Measurements from ENCODE around the gene PACRG. TPM values are rescaled to one million over a fixed set of nuclear protein-coding genes. Genes with fewer than 3 reads are reported as not detected.

PACRG gene
- total RNA-seq, 1 experiment from 2014 or later: 0.26 TPM

DNA sequence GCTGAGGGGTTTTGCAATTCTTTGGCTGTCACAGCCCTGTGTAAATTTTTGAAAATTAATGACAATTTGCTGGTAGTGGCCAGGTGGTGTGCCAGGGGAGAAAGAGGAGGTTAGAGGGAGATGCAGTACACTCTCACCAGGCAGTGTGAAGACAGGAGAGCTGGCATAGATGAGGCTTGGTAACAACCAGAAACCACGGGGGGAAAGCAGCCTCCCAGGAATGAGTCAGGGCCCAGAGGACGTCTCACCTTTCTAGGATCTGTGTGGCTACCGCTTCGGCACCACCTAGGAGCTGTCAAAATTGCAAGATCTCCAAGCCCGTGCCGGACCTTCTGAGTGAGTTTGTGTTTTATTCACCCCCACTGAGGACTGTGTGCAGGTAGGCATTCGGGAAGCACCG, 171.4 kb downstream of the PACRG start:
- no peaks in the 10 kb centered on the region for H3K9me3 Mint-ChIP-seq
- no peak overlapping the region for H2BK20ac ChIP-seq (ENCODE audit: low read depth, low read length, poor library complexity, severe bottlenecking)
- H2AK5ac ChIP-seq (ENCODE audit: insufficient read length, low read length): no peak overlapping the region
- no peaks in the 10 kb centered on the region for H3K23me2 ChIP-seq (ENCODE audit: insufficient read length, low read depth, low read length, poor library complexity, severe bottlenecking)
- no peak overlapping the region for H3K56ac ChIP-seq (ENCODE audit: insufficient read length, low read depth, low read length)
- H3T11ph ChIP-seq (ENCODE audit: low read length): no peak overlapping the region
- H3K79me2 ChIP-seq (ENCODE audit: insufficient read depth, low read length): no peaks in the 10 kb centered on the region
- no peaks in the 10 kb centered on the region for H3K79me1 ChIP-seq (ENCODE audit: insufficient read depth, low read depth, low read length, poor library complexity, severe bottlenecking)
- no peak overlapping the region for H4K91ac ChIP-seq (ENCODE audit: insufficient read length, low read depth, low read length)
- no peaks in the 10 kb centered on the region for H3K4me1 ChIP-seq (ENCODE audit: insufficient read depth, low read length)
- H2BK12ac ChIP-seq (ENCODE audit: insufficient read length, low read depth, low read length): no peak overlapping the region
- no peak overlapping the region for H4K5ac ChIP-seq (ENCODE audit: insufficient read length, low read depth, low read length)
- no peaks in the 10 kb centered on the region for H3K27me3 ChIP-seq (ENCODE audit: insufficient read depth, low read length)
- H3K4ac ChIP-seq (ENCODE audit: low read depth, low read length): no peak overlapping the region
- H2AFZ ChIP-seq (ENCODE audit: low read length): no peak overlapping the region
- no peak overlapping the region for H3K4me2 ChIP-seq (ENCODE audit: insufficient read depth, insufficient read length, low read length)
- 0 out of 2 replicates have a peak overlapping the region, but pooled peaks have one; percentile 31 for H3K14ac ChIP-seq (ENCODE audit: insufficient read depth, low read length)
- H3K4me3 Mint-ChIP-seq: no peak overlapping the region
- no peak overlapping the region for H2BK5ac ChIP-seq (ENCODE audit: insufficient read length, low read length)
- TF ChIP-seq, protein P1, sequence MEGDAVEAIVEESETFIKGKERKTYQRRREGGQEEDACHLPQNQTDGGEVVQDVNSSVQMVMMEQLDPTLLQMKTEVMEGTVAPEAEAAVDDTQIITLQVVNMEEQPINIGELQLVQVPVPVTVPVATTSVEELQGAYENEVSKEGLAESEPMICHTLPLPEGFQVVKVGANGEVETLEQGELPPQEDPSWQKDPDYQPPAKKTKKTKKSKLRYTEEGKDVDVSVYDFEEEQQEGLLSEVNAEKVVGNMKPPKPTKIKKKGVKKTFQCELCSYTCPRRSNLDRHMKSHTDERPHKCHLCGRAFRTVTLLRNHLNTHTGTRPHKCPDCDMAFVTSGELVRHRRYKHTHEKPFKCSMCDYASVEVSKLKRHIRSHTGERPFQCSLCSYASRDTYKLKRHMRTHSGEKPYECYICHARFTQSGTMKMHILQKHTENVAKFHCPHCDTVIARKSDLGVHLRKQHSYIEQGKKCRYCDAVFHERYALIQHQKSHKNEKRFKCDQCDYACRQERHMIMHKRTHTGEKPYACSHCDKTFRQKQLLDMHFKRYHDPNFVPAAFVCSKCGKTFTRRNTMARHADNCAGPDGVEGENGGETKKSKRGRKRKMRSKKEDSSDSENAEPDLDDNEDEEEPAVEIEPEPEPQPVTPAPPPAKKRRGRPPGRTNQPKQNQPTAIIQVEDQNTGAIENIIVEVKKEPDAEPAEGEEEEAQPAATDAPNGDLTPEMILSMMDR (conservative IDR thresholded peaks at IDR 0.05): no peak
- H3K9me3 ChIP-seq (ENCODE audit: control insufficient read depth, low read depth, low read length): no peaks in the 10 kb centered on the region
- no peak overlapping the region for H3K18ac ChIP-seq (ENCODE audit: insufficient read length, low read depth, low read length)
- H4K8ac ChIP-seq (replicated peaks; ENCODE audit: insufficient read length, low read depth, low read length): no peak overlapping the region
- no peak overlapping the region for H3K27ac ChIP-seq (ENCODE audit: insufficient read length, low read depth, low read length)
- no peak overlapping the region for H3K27ac Mint-ChIP-seq
- no peak overlapping the region for H3K9ac ChIP-seq (ENCODE audit: extremely low read depth, insufficient read length, low read length)
- no peak overlapping the region for H2BK15ac ChIP-seq (ENCODE audit: low read depth, low read length)
- H2BK120ac ChIP-seq (ENCODE audit: low read depth, low read length, poor library complexity, severe bottlenecking): no peak overlapping the region
- H3K36me3 Mint-ChIP-seq (ENCODE audit: insufficient read depth in 1 of 3, low read depth in 3 of 3): no peaks in the 10 kb centered on the region; a peak in 1 of 7 replicates
- no CpG with 5 or more reads among the region's 8 CpGs for WGBS (ENCODE audit: extremely low coverage, insufficient read length, low lambda C conversion rate)
- DNase-seq: no peak
- no peaks in the 10 kb centered on the region; the same call in 1 of the 2 replicates for H3K27me3 Mint-ChIP-seq (ENCODE audit: low read depth)
- no peak overlapping the region for H3K23ac ChIP-seq (ENCODE audit: insufficient read length, low read depth, low read length)
- H3K4me1 Mint-ChIP-seq: peaks cover 0 to 12% of the 10 kb centered on the region in 2 experiments; a peak in 2 of 4 replicates
- H4K20me1 ChIP-seq (ENCODE audit: control insufficient read depth, insufficient read depth, insufficient read length): no peaks in the 10 kb centered on the region
